Psoas muscle (tissue), 8 donors: ENCODE measurements around the gene TMA7. TPM values are rescaled to one million over a fixed set of nuclear protein-coding genes. Genes with fewer than 3 reads are reported as not detected.

Experiments used
- ATAC-seq, 4 donors: fragments of 200-7000 bp; cut with Tn5 transposase; one replicate each; pipeline ENCODE4 v1.9.1; 2020; ENCODE audit warnings: moderate library complexity in 3 of 4, mild to moderate bottlenecking in 2 of 4
- DNase-seq, 2 donors: peaks; one replicate each; pipeline ENCODE4 v3.0.0-alpha.2; 2020
- H3K27ac ChIP-seq: fragments of 200-600 bp; one replicate; pipeline ENCODE4 v1.8.0; 2022
- H3K27me3 ChIP-seq, 3 donors: fragments of 200-600 bp in 1 of 3; one replicate each; pipeline versions ENCODE4 v1.6.1 to v1.8.0; 2013 to 2022; ENCODE audit warnings: low read length in 2 of 3, mild to moderate bottlenecking in 2 of 3, moderate library complexity in 1 of 3; ENCODE audit not compliant: insufficient read depth in 3 of 3
- H3K36me3 ChIP-seq, 2 donors: fragments of 200-600 bp in 1 of 2; one replicate each; pipeline versions ENCODE4 v1.6.1 to v1.8.0; 2013 to 2022; ENCODE audit warnings: low read depth in 1 of 2, mild to moderate bottlenecking in 1 of 2, moderate library complexity in 1 of 2; ENCODE audit not compliant: insufficient read depth in 1 of 2
- H3K4me1 ChIP-seq: fragments of 200-600 bp; one replicate; pipeline ENCODE4 v1.8.0; 2022
- H3K4me3 ChIP-seq: fragments of 200-600 bp; one replicate; pipeline ENCODE4 v1.8.0; 2022; ENCODE audit warnings: mild to moderate bottlenecking
- H3K9me3 ChIP-seq: fragments of 200-600 bp; one replicate; pipeline ENCODE4 v1.8.0; 2022
- CTCF ChIP-seq: fragments of 200-600 bp; IDR thresholded peaks from one replicate; pipeline ENCODE4 v1.8.0; 2022; ENCODE audit warnings: antibody characterized with exemption
- WGBS, 3 donors: extraction: QIAGEN DNeasy Blood & Tissue Kit; methylation state at CpG; one replicate each; pipeline versions ENCODE4 v1.1.6 to v1.1.7; 2013; 5-methylcytosine and 5-hydroxymethylcytosine counted together
- intact Hi-C, 2 donors: fragments of 100-400 bp; cut with DNase I; formaldehyde crosslinking; loops; one replicate each; pipeline versions ENCODE4 v1.11.0 to v1.14.2; 2022
- polyA plus RNA-seq, 3 donors: library from polyadenylated mRNA; stranded (reverse); fragments of 200-250 nt; gene quantifications; one replicate each; pipeline ENCODE4 v1.2.3, GENCODE V29; 2013
- total RNA-seq, 4 donors: library from RNA; stranded (reverse); fragmentation: NEBNext Ultra II Directional in 2 of 4; extraction: Animal tissue kit (Norgen Biotek cat#: 25700) in 2 of 4; gene quantifications; one replicate each; pipeline versions ENCODE4 v1.2.1 to v1.2.4, GENCODE V29; 2021 to 2023
- donor health status: healthy with polysubstance abuse.
- donor health status: DM: no; HTN: no; CAD: no; lungs with moderate emphysema.
- donor health status: Bipolar disorder and iron deficiency.
- donor health status: healthy.
- donor health status: DM: yes; HTN: yes; CAD: no.
- donor health status: DM: no; HTN: no; CAD: no.
- donor health status: DM: no; HTN: no; CAD: no.
- donor health status: DM: yes; HTN: yes; CAD: no.

The TMA7 gene
- total and polyA plus RNA-seq, 7 donors, result 156 to 342 (median 218) TPM

GRCh38 chr3:48405343-48405881 is 34.6 kb upstream of the TMA7 start:
- no peak overlapping the region for H3K27ac ChIP-seq
- peaks cover 0 to 3% of the 10 kb centered on the region in 2 donors for H3K36me3 ChIP-seq
- 74 to 86% (median 76%) methylated on average over 13 of the region's 13 CpGs for WGBS, 3 donors
- peaks cover 0 to under 1% (median 0%) of the 10 kb centered on the region in 3 donors for H3K27me3 ChIP-seq
- ATAC-seq (no peak), DNase-seq (peak in 1 of 2 donors; percentile 10)
- no peak for TF ChIP-seq CTCF
- intact Hi-C loops, result no loop called here
- H3K4me1 ChIP-seq, result no peaks in the 10 kb centered on the region
- no peak overlapping the region for H3K4me3 ChIP-seq
- H3K9me3 ChIP-seq, result no peaks in the 10 kb centered on the region

GRCh38 chr3:48405971-48406370 is 34.1 kb upstream of the TMA7 start:
- intact Hi-C loops, result no loop called here
- H3K4me3 ChIP-seq, result no peak overlapping the region
- peaks cover 0 to 3% of the 10 kb centered on the region in 2 donors for H3K36me3 ChIP-seq
- no peak for DNase-seq
- no peaks in the 10 kb centered on the region for H3K9me3 ChIP-seq
- H3K4me1 ChIP-seq, result no peaks in the 10 kb centered on the region
- 70 to 82% (median 73%) methylated on average over 1 of the region's 1 CpG for WGBS, 3 donors
- H3K27ac ChIP-seq, result no peak overlapping the region
- peaks cover 0 to 2% (median 0%) of the 10 kb centered on the region in 3 donors for H3K27me3 ChIP-seq
- TF ChIP-seq CTCF, result no peak
- ATAC-seq, result no peak

- H3K4me3 ChIP-seq, result no peak overlapping the region
- H3K36me3 ChIP-seq, result peaks cover 0 to 3% of the 10 kb centered on the region in 2 donors
- no peak overlapping the region for H3K27ac ChIP-seq
- TF ChIP-seq CTCF, result no peak
- WGBS, 3 donors, result 83 to 88% (median 85%) methylated on average over 18 of the region's 18 CpGs
- no peaks in the 10 kb centered on the region for H3K4me1 ChIP-seq
- ATAC-seq, result no peak
- no peak for DNase-seq
- H3K9me3 ChIP-seq, result no peaks in the 10 kb centered on the region
- H3K27me3 ChIP-seq, result peaks cover 0 to 2% (median 0%) of the 10 kb centered on the region in 3 donors
- intact Hi-C loops, result no loop called here
Observed at GRCh38 chr3:48406443-48407431, 33.3 kb upstream of the TMA7 start.

- no peak for ATAC-seq
- intact Hi-C loops, result no loop called here
- 86 to 89% (median 87%) methylated on average over 8 of the region's 8 CpGs for WGBS, 3 donors
Observed at GRCh38 chr3:48407542-48408099, 32.4 kb upstream of the TMA7 start.

More at GRCh38 chr3:48407542-48408099, 32.4 kb upstream of the TMA7 start:
- Histone ChIP-seq H3K27me3 (peaks cover 0 to 2% (median 0%) of the 10 kb centered on the region in 3 donors), H3K9me3 (no peaks in the 10 kb centered on the region), H3K36me3 (peaks cover 0 to 3% of the 10 kb centered on the region in 2 donors), H3K4me1 (no peaks in the 10 kb centered on the region), H3K27ac (no peak overlapping the region), H3K4me3 (no peak overlapping the region)
- no peak for DNase-seq
- no peak for TF ChIP-seq CTCF
